Tibial nerve (tissue), 4 donors: Measurements from ENCODE around the gene GABRB1.

Experiments
- EP300 ChIP-seq, 2 donors: sonication (generic); formaldehyde crosslinking; IDR thresholded peaks; one replicate each; pipeline ENCODE4 v1.6.1; 2017; ENCODE audit warnings: antibody characterized with exemption in 2 of 2, mild to moderate bottlenecking in 1 of 2
- POLR2A ChIP-seq, 2 donors: fragments of 450-650 bp; IDR thresholded peaks; one replicate each; pipeline ENCODE4 v1.6.1; 2017; ENCODE audit warnings: antibody characterized with exemption in 2 of 2, mild to moderate bottlenecking in 2 of 2, moderate library complexity in 2 of 2
- TF ChIP-seq, protein P1 (sequence below), 5 experiments: fragments of 200-600 bp in 3 of 5; fragments of 450-650 bp in 2 of 5; sonication (generic) in 3 of 5; IDR thresholded peaks; one replicate each; pipeline ENCODE4 v1.5.1; 2016 to 2019; ENCODE audit warnings: antibody characterized with exemption in 5 of 5, mild to moderate bottlenecking in 3 of 5, moderate library complexity in 2 of 5

DNA sequence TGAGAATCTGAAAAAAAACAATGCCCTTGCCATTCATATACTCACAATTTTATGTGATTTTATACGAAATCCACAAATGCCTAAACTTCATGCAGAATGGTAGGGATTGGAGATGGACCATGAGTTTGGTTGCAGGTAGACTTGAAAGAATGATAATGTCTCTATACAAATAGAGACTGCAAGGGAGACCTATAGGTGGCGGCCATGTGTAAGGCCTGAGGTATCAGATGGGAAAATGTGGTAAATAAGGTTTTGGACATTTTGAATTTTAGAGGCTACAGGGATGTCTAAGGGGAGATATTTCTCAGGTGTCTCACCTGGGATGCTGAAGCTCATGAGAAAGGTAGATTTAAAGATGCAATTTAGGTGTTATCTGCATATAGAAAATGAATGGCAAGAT is 78.0 kb downstream of the GABRB1 start:
- TF ChIP-seq, protein P1, sequence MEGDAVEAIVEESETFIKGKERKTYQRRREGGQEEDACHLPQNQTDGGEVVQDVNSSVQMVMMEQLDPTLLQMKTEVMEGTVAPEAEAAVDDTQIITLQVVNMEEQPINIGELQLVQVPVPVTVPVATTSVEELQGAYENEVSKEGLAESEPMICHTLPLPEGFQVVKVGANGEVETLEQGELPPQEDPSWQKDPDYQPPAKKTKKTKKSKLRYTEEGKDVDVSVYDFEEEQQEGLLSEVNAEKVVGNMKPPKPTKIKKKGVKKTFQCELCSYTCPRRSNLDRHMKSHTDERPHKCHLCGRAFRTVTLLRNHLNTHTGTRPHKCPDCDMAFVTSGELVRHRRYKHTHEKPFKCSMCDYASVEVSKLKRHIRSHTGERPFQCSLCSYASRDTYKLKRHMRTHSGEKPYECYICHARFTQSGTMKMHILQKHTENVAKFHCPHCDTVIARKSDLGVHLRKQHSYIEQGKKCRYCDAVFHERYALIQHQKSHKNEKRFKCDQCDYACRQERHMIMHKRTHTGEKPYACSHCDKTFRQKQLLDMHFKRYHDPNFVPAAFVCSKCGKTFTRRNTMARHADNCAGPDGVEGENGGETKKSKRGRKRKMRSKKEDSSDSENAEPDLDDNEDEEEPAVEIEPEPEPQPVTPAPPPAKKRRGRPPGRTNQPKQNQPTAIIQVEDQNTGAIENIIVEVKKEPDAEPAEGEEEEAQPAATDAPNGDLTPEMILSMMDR (IDR thresholded peaks at IDR 0.05): no peak
- no peak for TF ChIP-seq POLR2A (IDR thresholded peaks at IDR 0.05)
- TF ChIP-seq EP300 (IDR thresholded peaks at IDR 0.05): no peak
